Astrocyte (in vitro differentiated cells and primary cell): ENCODE data around the gene CCDC137. TPM values are rescaled to one million over a fixed set of nuclear protein-coding genes. Genes with fewer than 3 reads are reported as not detected.

ENCODE experiments used
- DNase-seq: peaks from one replicate; pipeline ENCODE4 v3.0.0-alpha.2; 2010; ENCODE audit warnings: low read depth
- FAIRE-seq: peaks from 2 replicates; lab custom pipeline; 2011; peaks lifted over from hg19 to GRCh38; lab: Jason Lieb, UNC
- H2AFZ ChIP-seq: 2 replicates; pipeline ENCODE4 v1.6.0; 2012; ENCODE audit warnings: low read depth, low read length, inconsistent platforms
- H3K27ac ChIP-seq: 2 replicates; pipeline ENCODE4 v1.5.1; 2011; ENCODE audit warnings: low read depth, low read length, inconsistent platforms
- H3K27me3 ChIP-seq: 2 replicates; pipeline ENCODE4 v1.6.0; 2011; ENCODE audit warnings: low read length, inconsistent platforms; ENCODE audit not compliant: insufficient read depth
- H3K36me3 ChIP-seq: 2 replicates; pipeline ENCODE4 v1.5.1; 2011; ENCODE audit warnings: low read length, inconsistent platforms; ENCODE audit not compliant: insufficient read depth
- H3K4me1 ChIP-seq: 2 replicates; pipeline ENCODE4 v1.5.1; 2011; ENCODE audit warnings: low read length, inconsistent platforms; ENCODE audit not compliant: insufficient read depth
- H3K4me2 ChIP-seq: 2 replicates; pipeline ENCODE4 v1.6.0; 2012; ENCODE audit warnings: low read length, inconsistent platforms
- H3K4me3 ChIP-seq: 2 replicates; pipeline ENCODE4 v1.5.1; 2011; ENCODE audit warnings: low read depth, mild to moderate bottlenecking, low read length, inconsistent platforms; ENCODE audit not compliant: insufficient read depth
- H3K79me2 ChIP-seq: 2 replicates; pipeline ENCODE4 v1.6.0; 2012; ENCODE audit warnings: mild to moderate bottlenecking, low read length, inconsistent platforms; ENCODE audit not compliant: insufficient read depth
- H3K9ac ChIP-seq: 2 replicates; pipeline ENCODE4 v1.6.0; 2012; ENCODE audit warnings: mild to moderate bottlenecking, low read length, inconsistent platforms
- H3K9me3 ChIP-seq: 2 replicates; pipeline ENCODE4 v1.5.1; 2012; ENCODE audit warnings: low read depth, mild to moderate bottlenecking, low read length, inconsistent platforms; ENCODE audit not compliant: insufficient read depth
- H4K20me1 ChIP-seq: 2 replicates; pipeline ENCODE4 v1.6.0; 2012; ENCODE audit warnings: low read length, inconsistent platforms; ENCODE audit not compliant: insufficient read depth
- H3K27ac Mint-ChIP-seq: one replicate; pipeline ENCODE4 v1.8.0; 2021; ENCODE audit warnings: mild to moderate bottlenecking, mixed read lengths; ENCODE audit not compliant: unreplicated experiment
- H3K27me3 Mint-ChIP-seq: one replicate; pipeline ENCODE4 v1.8.0; 2021; ENCODE audit warnings: low read depth, mixed read lengths; ENCODE audit not compliant: unreplicated experiment
- H3K36me3 Mint-ChIP-seq: one replicate; pipeline ENCODE4 v1.8.0; 2021; ENCODE audit warnings: low read depth, mixed read lengths; ENCODE audit not compliant: unreplicated experiment
- H3K4me1 Mint-ChIP-seq: one replicate; pipeline ENCODE4 v1.8.0; 2021; ENCODE audit warnings: low read depth, mixed read lengths; ENCODE audit not compliant: unreplicated experiment
- H3K4me3 Mint-ChIP-seq: one replicate; pipeline ENCODE4 v1.8.0; 2021; ENCODE audit warnings: mild to moderate bottlenecking, moderate library complexity, mixed read lengths; ENCODE audit not compliant: unreplicated experiment
- H3K9me3 Mint-ChIP-seq: one replicate; pipeline ENCODE4 v1.8.0; 2021; ENCODE audit warnings: mild to moderate bottlenecking, mixed read lengths; ENCODE audit not compliant: unreplicated experiment
- EZH2 ChIP-seq: IDR thresholded peaks from 2 replicates; pipeline ENCODE4 v1.6.1; 2012; ENCODE audit warnings: mild to moderate bottlenecking, low read length, inconsistent platforms; ENCODE audit not compliant: insufficient read depth
- total RNA-seq: library from RNA; stranded (reverse); gene quantifications from 2 replicates; pipeline ENCODE4 v1.2.1, GENCODE V29; 2021
- TF ChIP-seq, protein P1 (sequence below): IDR thresholded peaks from 2 replicates; pipeline ENCODE4 v1.5.1; 2011; ENCODE audit warnings: low read depth, mild to moderate bottlenecking, inconsistent platforms, low read length, moderate library complexity; ENCODE audit not compliant: insufficient read depth

CCDC137 gene
- total RNA-seq, 1 donor from 2014 or later = 29.4 TPM

- H3K36me3 ChIP-seq = peaks cover 7% of the 10 kb centered on the region
- Mint-ChIP-seq H3K9me3 (no peaks in the 10 kb centered on the region), H3K27me3 (no peaks in the 10 kb centered on the region), H3K27ac (no peak overlapping the region), H3K4me3 (no peak overlapping the region), H3K36me3 (peaks cover 9% of the 10 kb centered on the region), H3K4me1 (peaks cover 3% of the 10 kb centered on the region)
- no peaks in the 10 kb centered on the region for H3K27me3 ChIP-seq
- peaks cover 28% of the 10 kb centered on the region for H3K79me2 ChIP-seq
- FAIRE-seq = no peak
- no peak overlapping the region for H2AFZ ChIP-seq
- H3K9ac ChIP-seq = no peak overlapping the region
- peaks cover 2% of the 10 kb centered on the region for H3K4me1 ChIP-seq
- TF ChIP-seq, protein P1, sequence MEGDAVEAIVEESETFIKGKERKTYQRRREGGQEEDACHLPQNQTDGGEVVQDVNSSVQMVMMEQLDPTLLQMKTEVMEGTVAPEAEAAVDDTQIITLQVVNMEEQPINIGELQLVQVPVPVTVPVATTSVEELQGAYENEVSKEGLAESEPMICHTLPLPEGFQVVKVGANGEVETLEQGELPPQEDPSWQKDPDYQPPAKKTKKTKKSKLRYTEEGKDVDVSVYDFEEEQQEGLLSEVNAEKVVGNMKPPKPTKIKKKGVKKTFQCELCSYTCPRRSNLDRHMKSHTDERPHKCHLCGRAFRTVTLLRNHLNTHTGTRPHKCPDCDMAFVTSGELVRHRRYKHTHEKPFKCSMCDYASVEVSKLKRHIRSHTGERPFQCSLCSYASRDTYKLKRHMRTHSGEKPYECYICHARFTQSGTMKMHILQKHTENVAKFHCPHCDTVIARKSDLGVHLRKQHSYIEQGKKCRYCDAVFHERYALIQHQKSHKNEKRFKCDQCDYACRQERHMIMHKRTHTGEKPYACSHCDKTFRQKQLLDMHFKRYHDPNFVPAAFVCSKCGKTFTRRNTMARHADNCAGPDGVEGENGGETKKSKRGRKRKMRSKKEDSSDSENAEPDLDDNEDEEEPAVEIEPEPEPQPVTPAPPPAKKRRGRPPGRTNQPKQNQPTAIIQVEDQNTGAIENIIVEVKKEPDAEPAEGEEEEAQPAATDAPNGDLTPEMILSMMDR = no peak
- no peak for TF ChIP-seq EZH2
- no peak overlapping the region for H3K27ac ChIP-seq
- H3K4me3 ChIP-seq = no peak overlapping the region
- H4K20me1 ChIP-seq = peaks cover 31% of the 10 kb centered on the region
- no peaks in the 10 kb centered on the region for H3K9me3 ChIP-seq
- H3K4me2 ChIP-seq = no peak overlapping the region
- DNase-seq = no peak
Observed at GRCh38 chr17:81676906-81677305, 10.4 kb downstream of the CCDC137 start.

GRCh38 chr17:81680150-81680549 lies 13.6 kb downstream of the CCDC137 start:
- peaks cover 52% of the 10 kb centered on the region for H3K79me2 ChIP-seq

GRCh38 chr17:81681672-81682071 lies 15.1 kb downstream of the CCDC137 start:
- Histone ChIP-seq H2AFZ (no peak overlapping the region), H3K27me3 (no peaks in the 10 kb centered on the region), H3K79me2 (peaks cover 66% of the 10 kb centered on the region), H3K36me3 (peaks cover 16% of the 10 kb centered on the region), H3K4me1 (peaks cover 29% of the 10 kb centered on the region), H3K9ac (no peak overlapping the region), H3K4me2 (peak overlapping the region; percentile 94), H3K4me3 (no peak overlapping the region), H3K27ac (no peak overlapping the region), H3K9me3 (no peaks in the 10 kb centered on the region), H4K20me1 (peaks cover 48% of the 10 kb centered on the region)
- no peaks in the 10 kb centered on the region for H3K9me3 Mint-ChIP-seq
- peaks cover 14% of the 10 kb centered on the region for H3K4me1 Mint-ChIP-seq
- H3K4me3 Mint-ChIP-seq = peak overlapping the region; percentile 69
- no peak for TF ChIP-seq EZH2
- TF ChIP-seq, protein P1 = no peak
- DNase-seq = no peak
- FAIRE-seq = no peak
- peaks cover 8% of the 10 kb centered on the region for H3K36me3 Mint-ChIP-seq
- no peaks in the 10 kb centered on the region for H3K27me3 Mint-ChIP-seq
- no peak overlapping the region for H3K27ac Mint-ChIP-seq

More at GRCh38 chr17:81680150-81680549, 13.6 kb downstream of the CCDC137 start:
- no peak overlapping the region for H3K4me2 ChIP-seq
- DNase-seq = no peak
- no peak for TF ChIP-seq EZH2
- TF ChIP-seq, protein P1 = no peak
- no peaks in the 10 kb centered on the region for H3K27me3 ChIP-seq
- H3K9ac ChIP-seq = no peak overlapping the region
- H3K4me1 ChIP-seq = peaks cover 21% of the 10 kb centered on the region
- no peaks in the 10 kb centered on the region for H3K9me3 ChIP-seq
- H3K36me3 Mint-ChIP-seq = peaks cover 6% of the 10 kb centered on the region
- H3K36me3 ChIP-seq = peaks cover 4% of the 10 kb centered on the region
- no peak overlapping the region for H3K4me3 ChIP-seq
- H3K27me3 Mint-ChIP-seq = no peaks in the 10 kb centered on the region
- H4K20me1 ChIP-seq = peaks cover 37% of the 10 kb centered on the region
- H3K9me3 Mint-ChIP-seq = no peaks in the 10 kb centered on the region
- H3K4me3 Mint-ChIP-seq = no peak overlapping the region
- no peak overlapping the region for H3K27ac ChIP-seq
- no peak for FAIRE-seq
- H2AFZ ChIP-seq = no peak overlapping the region
- H3K4me1 Mint-ChIP-seq = peaks cover 11% of the 10 kb centered on the region
- H3K27ac Mint-ChIP-seq = no peak overlapping the region
